Activated B cell treated with CpG ODN at 0.5 μM for 24 hours (primary cell): Measurements from ENCODE around the gene AOC3. TPM values are rescaled to one million over a fixed set of nuclear protein-coding genes. Genes with fewer than 3 reads are reported as not detected.
A peak's percentile ranks its signal among the peaks of the same experiment; 100 is the strongest.

ENCODE experiments used
- ATAC-seq: fragments of 200-7000 bp; cut with Tn5 transposase; one replicate; pipeline ENCODE4 v1.10.0; 2021; ENCODE audit warnings: low read depth, mild to moderate bottlenecking, moderate library complexity
- CTCF ChIA-PET: fragments of 350-600 bp; sonication (Branson Sonifier 250); formaldehyde crosslinking; loops from one replicate; lab custom pipeline; 2021; ENCODE audit warnings: antibody characterized with exemption; lab: Charles Lee
- POLR2A ChIA-PET: fragments of 350-600 bp; sonication (Branson Sonifier 250); formaldehyde crosslinking; loops from one replicate; lab custom pipeline; 2021; ENCODE audit warnings: antibody characterized with exemption; lab: Charles Lee
- DNase-seq: peaks from one replicate; pipeline ENCODE4 v3.0.0; 2022
- H3K27ac Mint-ChIP-seq: one replicate; pipeline ENCODE4 v1.8.0; 2020; ENCODE audit warnings: mixed read lengths
- H3K27me3 Mint-ChIP-seq: one replicate; pipeline ENCODE4 v1.8.0; 2021; ENCODE audit warnings: mixed read lengths
- H3K36me3 Mint-ChIP-seq: one replicate; pipeline ENCODE4 v1.8.0; 2021; ENCODE audit warnings: low read depth, mixed read lengths
- H3K4me1 Mint-ChIP-seq: one replicate; pipeline ENCODE4 v1.8.0; 2021; ENCODE audit warnings: mixed read lengths
- H3K4me3 Mint-ChIP-seq: one replicate; pipeline ENCODE4 v1.8.0; 2020; ENCODE audit warnings: mild to moderate bottlenecking, mixed read lengths
- H3K9me3 Mint-ChIP-seq: one replicate; pipeline ENCODE4 v1.8.0; 2020; ENCODE audit warnings: mixed read lengths
- intact Hi-C: fragments of 100-400 bp; cut with micrococcal nuclease; formaldehyde crosslinking; loops from one replicate; pipeline ENCODE4 v1.15.1; 2024
- total RNA-seq: library from RNA; stranded (reverse); gene quantifications from 2 replicates; pipeline ENCODE4 v1.2.3, GENCODE V29; 2022
- TF ChIP-seq, protein P1 (sequence below): fragments of 200-600 bp; IDR thresholded peaks from one replicate; pipeline ENCODE4 v1.8.0; 2022; ENCODE audit warnings: antibody characterized with exemption, mild to moderate bottlenecking

Gene AOC3
- total RNA-seq, 1 donor from 2014 or later: 1.4 TPM

DNA sequence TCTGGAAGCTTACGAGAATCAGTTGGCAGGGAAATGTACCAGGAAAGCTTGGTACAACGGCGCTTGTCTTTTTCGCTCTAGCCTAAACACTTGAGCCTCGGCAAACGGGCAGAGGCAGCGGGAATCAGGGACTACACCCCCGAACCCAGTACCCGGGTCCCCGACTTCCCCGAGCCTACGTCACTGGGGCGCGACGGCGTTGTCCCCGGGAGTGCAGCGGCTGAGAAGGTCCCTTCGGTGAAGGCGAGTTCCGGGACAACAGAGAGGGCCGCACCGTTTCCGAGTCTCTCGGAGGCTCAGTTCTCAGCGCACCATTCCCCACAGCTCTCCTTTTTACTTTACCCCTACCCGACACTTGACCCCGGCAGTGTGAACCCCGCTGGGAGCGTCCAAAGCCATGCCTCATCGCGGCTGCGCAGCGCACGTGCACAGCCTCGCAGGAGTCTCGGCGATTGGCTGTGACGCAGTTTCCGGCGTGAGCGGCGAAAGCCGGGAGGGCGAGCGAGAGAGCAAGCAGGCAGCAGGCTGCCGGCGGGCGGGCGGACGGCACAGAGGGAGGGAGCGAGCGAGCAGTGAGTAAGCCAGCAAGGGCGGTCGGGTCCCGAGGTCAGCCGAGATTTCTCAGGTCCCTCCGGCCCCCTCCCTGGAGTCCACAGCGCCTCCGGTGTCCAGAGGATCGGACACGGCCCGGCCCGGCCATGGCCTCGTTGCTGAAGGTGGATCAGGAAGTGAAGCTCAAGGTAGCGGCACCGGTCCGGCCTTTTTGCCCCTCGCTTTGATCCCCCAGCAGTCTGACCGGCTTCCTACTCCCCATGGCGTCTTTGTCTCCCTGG is 17.8 kb upstream of the AOC3 start, which contains the start of gene PSME3:
PSME3 (plus strand) TSS at position 464 of the 833 bp plus-strand sequence; CDS start at position 699, 235 bp downstream.
- DNase-seq (peak; percentile 84), ATAC-seq (peak; percentile 91)
- CTCF ChIA-PET: interaction anchor here (1.3 to 4.1 kb wide), 5 partner anchors 9 to 255 kb away, joined by 4 to 27 read pairs (median 10); partner anchors contain the start of genes BECN1, PSMC3IP and RPL27
- Mint-ChIP-seq H3K36me3 (peaks cover 44% of the 10 kb centered on the region), H3K27ac (peak within 1 kb of the TSS; percentile 99), H3K27me3 (no peaks in the 10 kb centered on the region), H3K4me1 (peaks cover 24% of the 10 kb centered on the region), H3K9me3 (no peaks in the 10 kb centered on the region), H3K4me3 (peak within 1 kb of the TSS; percentile 97)
- TF ChIP-seq, protein P1, sequence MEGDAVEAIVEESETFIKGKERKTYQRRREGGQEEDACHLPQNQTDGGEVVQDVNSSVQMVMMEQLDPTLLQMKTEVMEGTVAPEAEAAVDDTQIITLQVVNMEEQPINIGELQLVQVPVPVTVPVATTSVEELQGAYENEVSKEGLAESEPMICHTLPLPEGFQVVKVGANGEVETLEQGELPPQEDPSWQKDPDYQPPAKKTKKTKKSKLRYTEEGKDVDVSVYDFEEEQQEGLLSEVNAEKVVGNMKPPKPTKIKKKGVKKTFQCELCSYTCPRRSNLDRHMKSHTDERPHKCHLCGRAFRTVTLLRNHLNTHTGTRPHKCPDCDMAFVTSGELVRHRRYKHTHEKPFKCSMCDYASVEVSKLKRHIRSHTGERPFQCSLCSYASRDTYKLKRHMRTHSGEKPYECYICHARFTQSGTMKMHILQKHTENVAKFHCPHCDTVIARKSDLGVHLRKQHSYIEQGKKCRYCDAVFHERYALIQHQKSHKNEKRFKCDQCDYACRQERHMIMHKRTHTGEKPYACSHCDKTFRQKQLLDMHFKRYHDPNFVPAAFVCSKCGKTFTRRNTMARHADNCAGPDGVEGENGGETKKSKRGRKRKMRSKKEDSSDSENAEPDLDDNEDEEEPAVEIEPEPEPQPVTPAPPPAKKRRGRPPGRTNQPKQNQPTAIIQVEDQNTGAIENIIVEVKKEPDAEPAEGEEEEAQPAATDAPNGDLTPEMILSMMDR: no peak
- POLR2A ChIA-PET: interaction anchor here (0.5 to 6.8 kb wide), 29 partner anchors 10 to 566 kb away, joined by 3 to 115 read pairs (median 5); partner anchors contain the start of genes ARL4D, BECN1, CNTD1 and COA3
- intact Hi-C loops: loop anchor here (1.0 to 5.0 kb wide), 6 partner anchors 9 to 649 kb away; partner anchors contain the start of genes BECN1, DHX8, NBR1 and PTGES3L

DNA sequence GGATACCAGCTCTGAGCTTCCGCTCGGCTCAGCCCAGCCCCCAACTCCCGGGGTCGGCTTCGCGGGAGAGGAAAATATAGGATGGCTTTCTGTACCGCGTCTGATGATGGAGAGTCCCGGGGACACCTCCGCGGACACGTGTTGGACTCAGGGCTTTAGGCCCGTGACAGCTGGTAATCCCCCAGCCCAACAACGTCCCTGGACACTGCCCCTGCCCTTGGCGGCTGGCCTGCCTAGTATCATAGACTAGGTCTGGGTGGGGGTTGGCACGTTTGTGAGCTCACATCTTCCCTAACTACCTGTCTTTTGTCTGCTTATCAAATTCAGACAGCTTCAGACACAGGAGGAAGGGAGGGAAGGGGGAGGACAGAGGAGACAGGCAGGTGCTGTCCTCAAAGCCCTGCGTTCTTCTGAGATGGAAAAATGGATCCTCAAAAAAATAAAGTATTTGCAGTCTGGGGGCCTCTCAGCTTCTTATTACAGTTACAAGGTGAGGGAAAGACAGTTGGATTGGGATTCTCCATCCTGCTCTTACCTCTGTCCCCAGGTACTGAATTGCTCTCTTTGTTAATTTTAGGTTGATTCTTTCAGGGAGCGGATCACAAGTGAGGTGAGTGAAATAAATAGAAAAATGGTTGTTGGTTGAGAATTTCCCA is 17.1 kb upstream of the AOC3 start:
- H3K4me1 Mint-ChIP-seq: peaks cover 24% of the 10 kb centered on the region
- no peaks in the 10 kb centered on the region for H3K9me3 Mint-ChIP-seq
- peak overlapping the region; percentile 97 for H3K4me3 Mint-ChIP-seq
- peak overlapping the region; percentile 99 for H3K27ac Mint-ChIP-seq
- no peak for DNase-seq
- no peaks in the 10 kb centered on the region for H3K27me3 Mint-ChIP-seq
- peaks cover 51% of the 10 kb centered on the region for H3K36me3 Mint-ChIP-seq
- ChIA-PET POLR2A (interaction anchor here (0.6 to 6.8 kb wide), 25 partner anchors 9 to 565 kb away, joined by 3 to 115 read pairs (median 5); partner anchors contain the start of genes ARL4D, BECN1, CNTD1 and COA3), CTCF (interaction anchor here (1.3 to 4.1 kb wide), 4 partner anchors 10 to 256 kb away, joined by 4 to 27 read pairs (median 14); partner anchors contain the start of genes BECN1, PSMC3IP and RPL27)
- no peak for ATAC-seq
- TF ChIP-seq, protein P1: no peak
- intact Hi-C loops: loop anchor here (1.0 to 5.0 kb wide), 6 partner anchors 10 to 648 kb away; partner anchors contain the start of genes BECN1, DHX8, NBR1 and PTGES3L

DNA sequence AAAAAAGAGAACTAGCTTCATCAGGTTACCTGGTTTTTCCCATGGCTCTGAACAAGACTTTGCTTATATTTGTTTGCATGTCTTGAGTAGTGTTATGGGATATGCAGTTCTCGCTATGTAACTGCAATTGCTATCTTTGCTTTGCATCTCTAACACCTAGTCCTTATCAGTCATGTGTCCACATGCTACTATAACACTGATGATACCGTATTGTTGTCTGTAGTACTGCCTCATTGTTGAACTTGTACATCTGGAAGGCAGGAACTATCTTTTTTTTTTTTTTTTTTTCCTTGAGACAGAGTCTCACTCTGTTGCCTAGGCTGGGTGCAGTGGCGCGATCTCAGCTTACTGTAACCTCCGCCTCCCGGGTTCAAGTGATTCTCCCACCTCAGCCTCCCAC is 15.3 kb upstream of the AOC3 start:
- Mint-ChIP-seq H3K27ac (no peak overlapping the region), H3K9me3 (no peaks in the 10 kb centered on the region), H3K4me1 (peaks cover 24% of the 10 kb centered on the region), H3K36me3 (peaks cover 66% of the 10 kb centered on the region), H3K4me3 (no peak overlapping the region), H3K27me3 (no peaks in the 10 kb centered on the region)
- DNase-seq: no peak
- TF ChIP-seq, protein P1: no peak
- no peak for ATAC-seq
- CTCF ChIA-PET: interaction anchor here (1.6 to 4.1 kb wide), 2 partner anchors 12 to 16 kb away, joined by 5 to 27 read pairs; partner anchors contain the start of gene BECN1
- POLR2A ChIA-PET: interaction anchor here (0.6 to 6.8 kb wide), 3 partner anchors 15 to 894 kb away, joined by 4 to 115 read pairs (median 6); partner anchors contain the start of genes BECN1 and RPL27
- intact Hi-C loops: no loop called here

DNA sequence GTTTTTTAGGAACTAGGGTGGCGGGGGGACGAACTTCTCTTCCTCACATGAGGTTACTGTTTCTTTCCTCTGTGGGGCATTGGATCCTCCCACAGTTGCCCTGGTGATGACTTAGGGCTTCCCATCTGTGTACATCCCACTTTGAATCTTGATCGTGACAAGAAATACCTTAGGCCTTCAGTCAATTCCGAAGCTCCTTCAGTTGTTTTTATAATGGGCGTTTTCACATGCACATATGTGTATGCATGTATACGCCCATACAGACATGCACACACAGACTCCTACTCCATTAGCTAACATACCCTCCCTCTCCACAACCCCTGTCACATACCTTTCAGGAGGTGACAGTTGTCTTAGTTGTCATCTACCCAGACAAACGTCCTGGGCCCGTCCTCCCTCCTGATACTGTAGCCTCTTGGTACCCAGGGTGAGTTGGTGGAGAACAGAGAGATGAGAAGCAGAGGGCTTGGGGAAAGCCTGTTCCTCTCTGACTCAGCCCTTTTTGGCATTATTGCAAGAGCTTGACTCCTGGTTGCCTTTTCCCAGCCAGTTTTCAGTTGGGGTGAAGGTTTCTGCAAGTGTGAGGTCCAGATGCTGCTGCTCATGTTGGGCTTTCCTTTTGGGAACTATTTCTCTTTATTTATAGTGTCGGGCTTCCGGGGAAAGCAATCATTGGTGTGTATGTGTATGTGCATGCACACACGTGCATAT is 8.9 kb upstream of the AOC3 start:
- TF ChIP-seq, protein P1: no peak
- POLR2A ChIA-PET: interaction anchor here (1.7 to 1.9 kb wide), 2 partner anchors 9 to 156 kb away, joined by 6 to 8 read pairs; partner anchors contain the start of genes PSME3 and RPL27
- ATAC-seq: no peak
- Mint-ChIP-seq H3K27ac (no peak overlapping the region), H3K4me3 (no peak overlapping the region), H3K9me3 (no peaks in the 10 kb centered on the region), H3K36me3 (peaks cover 84% of the 10 kb centered on the region), H3K27me3 (no peaks in the 10 kb centered on the region), H3K4me1 (peaks cover 18% of the 10 kb centered on the region)
- CTCF ChIA-PET: interaction anchor here (1.6 to 2.5 kb wide), 3 partner anchors 10 to 156 kb away, joined by 5 to 19 read pairs (median 7); partner anchors contain the start of gene RPL27
- intact Hi-C loops: loop anchor here (2.0 to 5.0 kb wide), 2 partner anchors 87 to 495 kb away; no protein-coding TSS in a partner anchor
- DNase-seq: no peak
